Muscle layer of duodenum (tissue), 2 donors: ENCODE data around the gene HK1.

ENCODE experiments used
- H3K27ac ChIP-seq: one replicate; pipeline ENCODE4 v1.7.0; 2013; ENCODE audit warnings: mild to moderate bottlenecking, low read length
- H3K27me3 ChIP-seq: one replicate; pipeline ENCODE4 v1.7.0; 2013; ENCODE audit warnings: low read depth, mild to moderate bottlenecking, control low read depth, low read length
- H3K36me3 ChIP-seq, 2 donors: one replicate each; pipeline ENCODE4 v1.7.0; 2013; ENCODE audit warnings: low read length in 2 of 2, control low read depth in 1 of 2, mild to moderate bottlenecking in 1 of 2; ENCODE audit not compliant: insufficient read depth in 2 of 2, control insufficient read depth in 1 of 2
- H3K4me1 ChIP-seq, 2 donors: one replicate each; pipeline ENCODE4 v1.7.0; 2013; ENCODE audit warnings: low read length in 2 of 2, mild to moderate bottlenecking in 2 of 2, control low read depth in 1 of 2, moderate library complexity in 1 of 2; ENCODE audit not compliant: insufficient read depth in 2 of 2, control insufficient read depth in 1 of 2
- H3K4me3 ChIP-seq, 2 donors: one replicate each; pipeline ENCODE4 v1.7.0; 2013; ENCODE audit warnings: low read length in 2 of 2, low read depth in 1 of 2, mild to moderate bottlenecking in 1 of 2
- H3K9me3 ChIP-seq, 2 donors: one replicate each; pipeline ENCODE4 v1.7.0; 2013; ENCODE audit warnings: low read length in 2 of 2, control low read depth in 1 of 2, mild to moderate bottlenecking in 1 of 2; ENCODE audit not compliant: control insufficient read depth in 1 of 2
- donor health status: healthy.

The HK1 gene

DNA sequence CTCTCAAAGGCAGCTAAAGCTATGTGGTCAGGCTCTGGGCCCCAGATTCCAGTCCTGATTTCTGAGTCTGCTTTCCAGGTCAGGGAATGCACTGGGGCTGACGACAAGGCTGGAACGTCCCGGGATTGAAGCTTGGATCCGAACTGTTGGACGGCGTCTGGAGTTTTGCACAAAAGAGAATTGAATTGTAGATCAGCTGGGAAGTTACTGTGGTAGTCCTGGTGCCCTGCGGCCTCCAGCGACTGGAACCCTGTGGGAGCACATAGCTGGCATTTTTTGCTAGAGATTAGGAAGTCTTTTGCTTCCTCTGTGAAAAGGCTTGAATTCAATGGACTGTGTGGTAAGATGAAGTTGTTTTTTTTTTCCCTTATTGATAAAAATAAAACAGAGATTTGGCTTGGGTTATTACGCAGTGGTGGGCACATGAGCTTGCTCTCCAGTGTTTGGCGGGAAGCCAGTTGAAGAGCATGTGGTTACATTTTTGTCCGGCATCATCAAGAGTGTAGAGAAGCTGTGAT lies at the start of gene HK1:
Gene HK1 (plus strand): TSS at position 51 of the 518 bp plus-strand sequence.
- H3K27me3 ChIP-seq: no peaks in the 10 kb centered on the region
- H3K4me1 ChIP-seq: no peaks in the 10 kb centered on the region
- H3K27ac ChIP-seq: no peak within 1 kb of the TSS
- H3K36me3 ChIP-seq: no peaks in the 10 kb centered on the region
- H3K9me3 ChIP-seq: no peaks in the 10 kb centered on the region
- no peak within 1 kb of the TSS for H3K4me3 ChIP-seq

DNA sequence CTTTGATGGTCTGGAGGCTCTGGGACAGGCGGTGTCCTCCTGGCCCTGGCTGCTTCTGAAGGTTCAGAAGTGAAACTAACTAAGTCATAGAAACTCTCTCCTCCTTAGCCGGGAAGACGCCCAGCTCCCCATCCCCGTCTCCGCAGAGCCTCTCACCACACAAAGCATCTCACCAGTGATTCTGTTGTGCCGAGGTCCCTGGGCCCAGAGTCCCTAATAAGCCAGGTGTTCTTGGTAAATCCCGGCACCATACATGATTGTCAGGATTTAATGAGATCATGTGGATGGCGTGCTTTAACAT lies 48.7 kb upstream of the HK1 start:
- Histone ChIP-seq H3K27ac (peak overlapping the region; percentile 47), H3K36me3 (no peaks in the 10 kb centered on the region), H3K27me3 (no peaks in the 10 kb centered on the region), H3K4me1 (peaks cover 0 to 6% of the 10 kb centered on the region in 2 donors), H3K9me3 (no peaks in the 10 kb centered on the region), H3K4me3 (peak overlapping the region in 1 of 2 donors; percentile 28)

DNA sequence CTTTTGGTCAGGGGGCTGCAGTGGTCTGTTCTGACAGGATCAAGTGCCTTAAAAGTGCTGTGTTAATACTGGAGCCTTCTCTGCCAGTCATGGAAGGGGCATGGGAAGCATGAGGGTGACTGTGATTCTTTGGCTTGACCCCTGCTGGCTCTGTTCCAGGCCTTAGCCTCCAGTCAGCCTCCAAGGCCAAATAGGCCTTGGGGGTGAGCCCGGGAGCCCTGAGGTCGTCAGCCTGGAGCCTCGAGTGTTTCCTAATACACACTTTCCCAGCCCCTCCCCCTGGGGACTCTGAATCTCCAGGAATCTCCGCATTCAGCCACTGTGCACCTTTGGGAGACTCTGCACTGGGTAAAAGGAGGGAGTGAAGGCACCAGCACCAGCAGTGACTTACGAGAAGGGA lies 48.2 kb upstream of the HK1 start:
- H3K4me1 ChIP-seq: peaks cover 0 to 1% of the 10 kb centered on the region in 2 donors

DNA sequence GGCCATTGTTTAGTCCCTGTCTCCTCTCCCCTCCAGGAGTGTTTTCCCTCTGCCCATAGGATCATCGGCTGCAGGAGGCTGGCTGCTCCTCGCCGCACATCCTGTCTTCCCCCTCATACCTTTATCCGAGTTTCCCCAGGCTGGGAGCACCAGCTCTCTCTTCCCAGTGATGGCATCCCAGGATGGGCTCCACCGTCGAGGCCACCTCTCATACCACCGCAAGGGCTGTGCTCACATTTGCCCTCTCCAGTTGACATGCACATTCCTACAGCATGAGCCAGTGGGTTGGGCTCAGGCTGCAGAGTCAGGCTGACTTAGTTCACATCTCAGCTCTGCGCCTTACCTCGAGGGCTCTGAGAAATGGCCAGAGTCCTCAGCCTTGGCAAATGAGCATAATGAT lies 46.0 kb upstream of the HK1 start:
- no peaks in the 10 kb centered on the region for H3K36me3 ChIP-seq
- no peaks in the 10 kb centered on the region for H3K9me3 ChIP-seq
- no peaks in the 10 kb centered on the region for H3K4me1 ChIP-seq
- no peaks in the 10 kb centered on the region for H3K27me3 ChIP-seq
- no peak overlapping the region for H3K4me3 ChIP-seq
- H3K27ac ChIP-seq: no peak overlapping the region

More for the DNA sequence above, 48.2 kb upstream of the HK1 start:
- H3K9me3 ChIP-seq: no peaks in the 10 kb centered on the region
- H3K27me3 ChIP-seq: no peaks in the 10 kb centered on the region
- H3K36me3 ChIP-seq: no peaks in the 10 kb centered on the region
- peak overlapping the region; percentile 47 for H3K27ac ChIP-seq
- no peak overlapping the region for H3K4me3 ChIP-seq

DNA sequence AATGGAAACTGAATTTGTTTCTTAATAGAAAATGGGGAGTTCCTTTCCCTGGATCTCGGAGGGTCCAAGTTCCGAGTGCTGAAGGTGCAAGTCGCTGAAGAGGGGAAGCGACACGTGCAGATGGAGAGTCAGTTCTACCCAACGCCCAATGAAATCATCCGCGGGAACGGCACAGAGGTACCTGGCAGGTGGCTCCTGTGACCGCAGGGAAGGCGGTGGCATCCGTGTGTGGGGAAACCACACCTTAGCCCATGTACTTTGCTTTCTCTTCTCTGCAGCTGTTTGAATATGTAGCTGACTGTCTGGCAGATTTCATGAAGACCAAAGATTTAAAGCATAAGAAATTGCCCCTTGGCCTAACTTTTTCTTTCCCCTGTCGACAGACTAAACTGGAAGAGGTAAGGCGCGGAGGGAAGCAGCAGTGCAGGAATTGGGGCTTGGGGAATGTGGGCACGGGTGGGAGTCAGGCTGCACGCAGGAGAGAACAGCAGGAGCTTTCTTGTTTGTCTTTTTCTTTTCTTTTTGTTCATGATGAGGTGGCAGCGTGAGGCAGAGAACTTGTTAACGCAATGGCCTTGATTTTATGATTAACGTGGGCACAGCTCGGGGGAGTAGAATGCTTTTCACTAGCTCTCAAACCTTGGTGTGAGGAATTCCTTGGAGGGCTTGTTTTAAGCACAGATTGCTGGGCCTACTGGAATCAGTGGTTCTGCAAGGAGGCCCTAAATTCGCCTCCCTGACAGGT lies 45.4 kb upstream of the HK1 start:
- Histone ChIP-seq H3K36me3 (no peaks in the 10 kb centered on the region), H3K4me3 (no peak overlapping the region), H3K27me3 (no peaks in the 10 kb centered on the region), H3K4me1 (no peaks in the 10 kb centered on the region), H3K9me3 (no peaks in the 10 kb centered on the region), H3K27ac (no peak overlapping the region)

DNA sequence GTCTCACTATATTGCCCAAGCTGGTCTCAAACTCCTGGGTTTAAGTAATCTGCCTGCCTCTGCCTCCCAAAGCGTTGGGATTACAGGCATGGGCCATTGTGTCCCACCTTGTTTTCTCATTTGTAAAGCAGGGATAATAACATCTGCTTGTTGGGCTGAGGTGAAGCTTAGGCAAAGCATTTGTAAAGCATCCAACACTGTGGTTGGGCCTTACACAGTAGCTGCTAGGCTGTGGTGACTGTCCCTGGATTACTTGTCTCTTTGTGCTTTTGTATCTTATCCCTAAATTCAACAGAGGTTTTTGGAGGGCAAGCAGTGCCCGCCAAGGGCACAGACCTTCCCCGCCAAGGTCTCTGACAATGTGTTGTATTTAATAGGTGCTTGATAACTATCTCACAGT lies 43.8 kb upstream of the HK1 start:
- Histone ChIP-seq H3K36me3 (no peaks in the 10 kb centered on the region), H3K27ac (no peak overlapping the region), H3K4me1 (no peaks in the 10 kb centered on the region), H3K27me3 (no peaks in the 10 kb centered on the region), H3K4me3 (no peak overlapping the region), H3K9me3 (no peaks in the 10 kb centered on the region)

DNA sequence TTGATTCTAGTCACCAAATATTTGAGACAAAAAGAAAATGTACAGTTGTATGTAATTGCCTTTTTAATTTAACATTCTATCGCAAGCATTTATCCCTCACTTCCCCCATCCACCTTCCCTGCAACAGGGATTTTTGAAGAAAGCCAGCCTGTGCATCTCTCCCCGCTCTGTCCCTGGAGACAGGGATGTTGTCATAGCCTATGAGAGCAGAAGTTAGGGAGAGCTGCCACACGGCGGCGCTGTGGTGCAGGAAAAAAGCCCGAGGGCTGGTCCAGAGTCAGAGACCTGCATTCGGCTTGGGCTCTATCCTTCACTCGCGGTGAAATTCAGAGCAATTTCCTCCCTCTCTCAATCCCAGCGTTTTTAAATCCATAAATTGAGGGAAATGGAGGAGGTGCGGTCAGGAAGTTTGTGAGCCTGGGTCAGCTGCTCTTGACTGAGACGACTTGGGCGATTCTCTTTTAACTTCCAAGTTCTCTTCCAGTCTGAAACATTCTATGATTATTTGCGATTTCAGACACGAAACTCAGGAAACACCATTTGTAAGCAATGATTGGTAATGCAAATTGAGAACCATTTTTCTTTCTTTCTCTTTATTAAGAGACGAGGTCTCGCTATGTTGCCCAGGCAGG lies 40.7 kb upstream of the HK1 start:
- H3K9me3 ChIP-seq: no peaks in the 10 kb centered on the region
- H3K27ac ChIP-seq: no peak overlapping the region
- no peaks in the 10 kb centered on the region for H3K36me3 ChIP-seq
- H3K27me3 ChIP-seq: no peaks in the 10 kb centered on the region
- H3K4me3 ChIP-seq: no peak overlapping the region
- H3K4me1 ChIP-seq: peaks cover 0 to 4% of the 10 kb centered on the region in 2 donors

DNA sequence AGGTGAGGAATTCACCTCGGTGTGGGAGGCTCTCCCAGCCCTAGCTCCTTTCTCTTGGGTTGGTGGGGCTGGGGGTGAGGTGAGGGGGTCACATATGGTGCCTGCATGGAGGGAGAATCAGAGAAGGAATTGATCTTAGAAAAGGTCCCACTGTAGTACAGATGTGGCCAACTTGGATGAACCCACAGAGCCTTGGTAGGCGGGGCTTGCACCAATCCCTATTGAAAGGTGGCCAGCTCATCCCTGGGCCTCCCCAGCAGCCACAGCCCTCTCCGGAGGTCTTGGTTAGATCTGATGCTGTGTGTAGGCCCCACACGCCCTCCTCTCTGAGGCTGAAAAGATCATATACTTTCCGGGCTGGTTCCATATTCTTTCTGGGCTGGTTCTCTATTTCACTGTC lies 39.2 kb upstream of the HK1 start:
- Histone ChIP-seq H3K36me3 (no peaks in the 10 kb centered on the region), H3K27me3 (no peaks in the 10 kb centered on the region), H3K9me3 (no peaks in the 10 kb centered on the region), H3K4me3 (no peak overlapping the region), H3K4me1 (peaks cover 0 to 4% of the 10 kb centered on the region in 2 donors), H3K27ac (no peak overlapping the region)

DNA sequence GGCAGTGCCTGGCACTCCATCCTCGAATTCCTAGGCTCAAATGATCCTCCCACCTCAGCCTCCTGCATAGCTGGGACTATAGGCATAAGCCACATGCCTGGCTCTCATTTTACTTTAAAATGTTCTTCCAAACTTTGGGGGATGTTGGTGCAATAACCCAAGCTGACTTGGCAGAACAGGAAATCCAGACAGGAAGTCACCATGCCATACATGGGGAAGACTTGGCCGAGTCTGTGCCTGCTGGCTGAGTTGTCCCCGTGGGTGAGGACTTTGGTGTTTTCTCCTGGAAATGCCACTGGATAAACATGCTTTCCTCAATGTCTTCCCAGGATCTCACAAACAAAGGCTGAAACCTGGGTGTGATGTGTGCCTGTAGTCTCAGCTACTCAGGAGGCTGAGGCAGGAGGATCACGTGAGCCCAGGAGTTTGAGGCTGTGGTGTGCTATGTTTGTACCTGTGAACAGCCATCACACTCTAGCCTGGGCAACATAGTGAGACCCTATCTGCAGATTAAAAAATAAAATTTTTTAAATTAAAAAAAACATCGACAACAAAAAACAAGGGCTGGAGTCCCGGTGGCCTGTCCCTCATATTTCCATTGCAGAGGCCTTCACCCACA lies 38.4 kb upstream of the HK1 start:
- no peak overlapping the region for H3K27ac ChIP-seq
- no peaks in the 10 kb centered on the region for H3K9me3 ChIP-seq
- no peaks in the 10 kb centered on the region for H3K36me3 ChIP-seq
- H3K4me1 ChIP-seq: peaks cover 0 to 4% of the 10 kb centered on the region in 2 donors
- no peaks in the 10 kb centered on the region for H3K27me3 ChIP-seq
- H3K4me3 ChIP-seq: no peak overlapping the region

DNA sequence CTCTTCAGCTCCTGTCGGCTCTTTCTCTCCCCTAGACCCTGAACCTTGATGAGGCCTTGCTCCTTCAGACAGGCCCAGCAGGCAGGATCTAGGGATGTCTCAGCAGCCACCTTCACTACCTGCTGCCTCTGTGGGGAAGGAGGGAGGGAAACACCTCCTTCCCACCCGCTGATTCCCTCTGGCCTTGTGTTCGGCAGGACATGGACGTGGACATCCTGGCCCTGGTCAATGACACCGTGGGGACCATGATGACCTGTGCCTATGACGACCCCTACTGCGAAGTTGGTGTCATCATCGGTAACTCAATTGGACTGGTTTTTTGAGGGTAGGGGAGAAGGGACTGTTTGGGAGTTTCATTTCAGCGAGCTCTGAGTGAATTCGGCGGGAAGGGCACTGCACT lies 37.8 kb upstream of the HK1 start:
- H3K4me1 ChIP-seq: peaks cover 0 to 4% of the 10 kb centered on the region in 2 donors
- H3K4me3 ChIP-seq: no peak overlapping the region
- no peaks in the 10 kb centered on the region for H3K9me3 ChIP-seq
- no peaks in the 10 kb centered on the region for H3K36me3 ChIP-seq
- H3K27ac ChIP-seq: no peak overlapping the region
- no peaks in the 10 kb centered on the region for H3K27me3 ChIP-seq

DNA sequence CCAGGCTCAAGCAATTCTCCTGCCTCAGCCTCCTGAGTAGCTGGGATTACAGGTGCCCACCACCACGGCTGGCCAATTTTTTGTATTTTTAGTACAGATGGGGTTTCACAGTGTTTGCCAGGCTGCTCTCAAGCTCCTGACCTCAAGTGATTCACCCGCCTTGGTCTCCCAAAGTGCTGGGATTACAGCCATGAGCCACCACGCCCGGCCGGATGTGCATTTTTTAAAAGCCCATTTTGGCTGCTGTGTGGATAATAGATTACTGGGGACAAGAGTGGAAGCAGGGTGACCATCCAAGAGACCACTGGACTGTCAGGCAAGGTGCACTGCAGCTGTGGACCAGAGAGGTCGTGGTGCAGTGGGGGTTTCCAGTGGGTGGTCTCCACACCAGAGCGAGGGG lies 36.7 kb upstream of the HK1 start:
- H3K36me3 ChIP-seq: no peaks in the 10 kb centered on the region
- no peak overlapping the region for H3K27ac ChIP-seq

More for the DNA sequence above, 36.7 kb upstream of the HK1 start:
- H3K4me1 ChIP-seq: peaks cover 0 to 4% of the 10 kb centered on the region in 2 donors
- H3K4me3 ChIP-seq: no peak overlapping the region
- no peaks in the 10 kb centered on the region for H3K9me3 ChIP-seq
- H3K27me3 ChIP-seq: no peaks in the 10 kb centered on the region
